ENCODE data around the gene GBF1.
A peak's percentile ranks its signal among the peaks of the same experiment; 100 is the strongest.

Gene GBF1

GRCh38 chr10:102352066-102352715 lies 106.9 kb downstream of the GBF1 start:
- no peaks in the 10 kb centered on the region for H3K79me2 ChIP-seq (ENCODE audit: insufficient read depth, low read depth)
- no peaks in the 10 kb centered on the region; the same call in 1 of the 2 replicates for H3K36me3 ChIP-seq (ENCODE audit: insufficient read depth)
- no peak overlapping the region for H3K27ac ChIP-seq
- TF ChIP-seq CTCF (conservative IDR thresholded peaks at IDR 0.05; ENCODE audit: low read depth, low read length), result peak; percentile 98
- H3K4me3 ChIP-seq (IDR thresholded peaks at IDR 0.05; ENCODE audit: insufficient read depth, low read depth, low read length), result no peak overlapping the region
- H2AFZ ChIP-seq (ENCODE audit: low read depth), result no peak overlapping the region
- no peaks in the 10 kb centered on the region for H3K4me1 ChIP-seq (ENCODE audit: low read depth, poor library complexity, severe bottlenecking)
- no peak overlapping the region for H3K4me2 ChIP-seq
- no peaks in the 10 kb centered on the region for H4K20me1 ChIP-seq (ENCODE audit: insufficient read depth)
- no peak overlapping the region for H3K9ac ChIP-seq
- H3K27me3 ChIP-seq (ENCODE audit: insufficient read depth, low read depth), result no peaks in the 10 kb centered on the region

GRCh38 chr10:102354451-102354850 lies 109.1 kb downstream of the GBF1 start:
- Histone ChIP-seq H3K4me3 (IDR thresholded peaks at IDR 0.05; ENCODE audit: insufficient read depth, low read depth, low read length) (no peak overlapping the region), H3K27me3 (ENCODE audit: insufficient read depth, low read depth) (no peaks in the 10 kb centered on the region), H3K4me1 (ENCODE audit: low read depth, poor library complexity, severe bottlenecking) (no peaks in the 10 kb centered on the region), H3K9ac (no peak overlapping the region), H2AFZ (ENCODE audit: low read depth) (no peak overlapping the region), H3K27ac (no peak overlapping the region), H3K4me2 (no peak overlapping the region), H3K36me3 (ENCODE audit: insufficient read depth) (no peaks in the 10 kb centered on the region; the same call in 1 of the 2 replicates), H4K20me1 (ENCODE audit: insufficient read depth) (no peaks in the 10 kb centered on the region), H3K79me2 (ENCODE audit: insufficient read depth, low read depth) (no peaks in the 10 kb centered on the region)
- TF ChIP-seq CTCF (conservative IDR thresholded peaks at IDR 0.05; ENCODE audit: low read depth, low read length), result no peak

- Histone ChIP-seq H3K27me3 (ENCODE audit: insufficient read depth, low read depth) (no peaks in the 10 kb centered on the region), H3K79me2 (ENCODE audit: insufficient read depth, low read depth) (no peaks in the 10 kb centered on the region), H3K27ac (no peak overlapping the region), H4K20me1 (ENCODE audit: insufficient read depth) (no peaks in the 10 kb centered on the region), H3K9ac (no peak overlapping the region), H3K4me2 (no peak overlapping the region), H3K4me1 (ENCODE audit: low read depth, poor library complexity, severe bottlenecking) (no peaks in the 10 kb centered on the region), H2AFZ (ENCODE audit: low read depth) (no peak overlapping the region), H3K36me3 (ENCODE audit: insufficient read depth) (no peaks in the 10 kb centered on the region; the same call in 1 of the 2 replicates), H3K4me3 (IDR thresholded peaks at IDR 0.05; ENCODE audit: insufficient read depth, low read depth, low read length) (no peak overlapping the region)
- TF ChIP-seq CTCF (conservative IDR thresholded peaks at IDR 0.05; ENCODE audit: low read depth, low read length), result no peak
Observed at GRCh38 chr10:102358712-102359382, 113.5 kb downstream of the GBF1 start.

- no peaks in the 10 kb centered on the region for H3K4me1 ChIP-seq (ENCODE audit: low read depth, poor library complexity, severe bottlenecking)
- H3K4me2 ChIP-seq, result no peak overlapping the region
- H3K36me3 ChIP-seq (ENCODE audit: insufficient read depth), result peaks cover 4% of the 10 kb centered on the region; the same call in 1 of the 2 replicates
Observed at GRCh38 chr10:102367441-102367840, 122.1 kb downstream of the GBF1 start.

More at GRCh38 chr10:102367441-102367840, 122.1 kb downstream of the GBF1 start:
- no peaks in the 10 kb centered on the region for H3K79me2 ChIP-seq (ENCODE audit: insufficient read depth, low read depth)
- no peaks in the 10 kb centered on the region for H4K20me1 ChIP-seq (ENCODE audit: insufficient read depth)
- no peak for TF ChIP-seq CTCF (conservative IDR thresholded peaks at IDR 0.05; ENCODE audit: low read depth, low read length)
- H3K27me3 ChIP-seq (ENCODE audit: insufficient read depth, low read depth), result no peaks in the 10 kb centered on the region
- H3K4me3 ChIP-seq (IDR thresholded peaks at IDR 0.05; ENCODE audit: insufficient read depth, low read depth, low read length), result no peak overlapping the region
- H2AFZ ChIP-seq (ENCODE audit: low read depth), result no peak overlapping the region
- no peak overlapping the region for H3K9ac ChIP-seq
- H3K27ac ChIP-seq, result no peak overlapping the region

Data from KMS-11 (cell line).